Ishikawa (cell line): ENCODE data around the gene SNED1.

Experiments used
- CEBPB ChIP-seq: IDR thresholded peaks from 2 replicates; pipeline ENCODE4 v1.6.1; 2012
- CREB1 ChIP-seq: IDR thresholded peaks from 2 replicates; pipeline ENCODE4 v1.6.1; 2012; ENCODE audit warnings: low read depth
- EGR1 ChIP-seq: IDR thresholded peaks from 2 replicates; pipeline ENCODE4 v1.6.1; 2012
- EP300 ChIP-seq: IDR thresholded peaks from 2 replicates; pipeline ENCODE4 v1.6.1; 2012; ENCODE audit warnings: borderline replicate concordance
- FOXM1 ChIP-seq: IDR thresholded peaks from 2 replicates; pipeline ENCODE4 v1.6.1; 2012; ENCODE audit warnings: low read depth, borderline replicate concordance
- NFIC ChIP-seq: IDR thresholded peaks from 2 replicates; pipeline ENCODE4 v1.6.1; 2012
- RAD21 ChIP-seq: IDR thresholded peaks from 2 replicates; pipeline ENCODE4 v1.6.1; 2012; ENCODE audit warnings: low read depth
- TAF1 ChIP-seq: IDR thresholded peaks from 2 replicates; pipeline ENCODE4 v1.6.1; 2012; ENCODE audit warnings: low read depth, mild to moderate bottlenecking
- TCF12 ChIP-seq: IDR thresholded peaks from 2 replicates; pipeline ENCODE4 v1.6.1; 2012; ENCODE audit warnings: low read depth
- TEAD4 ChIP-seq: IDR thresholded peaks from 2 replicates; pipeline ENCODE4 v1.6.1; 2012
- YY1 ChIP-seq: IDR thresholded peaks from 2 replicates; pipeline ENCODE4 v1.6.1; 2012; ENCODE audit warnings: low read depth
- ZBTB7A ChIP-seq: IDR thresholded peaks from 2 replicates; pipeline ENCODE4 v1.6.1; 2012; ENCODE audit warnings: low read depth
- TF ChIP-seq, protein P1 (sequence below): IDR thresholded peaks from 2 replicates; pipeline ENCODE4 v1.6.1; 2012
- TF ChIP-seq, protein P2 (sequence below): IDR thresholded peaks from 2 replicates; pipeline ENCODE4 v1.6.1; 2012
- TF ChIP-seq, protein P3 (sequence below): IDR thresholded peaks from 2 replicates; pipeline ENCODE4 v1.6.1; 2012; ENCODE audit warnings: low read depth, mild to moderate bottlenecking

The SNED1 gene

GRCh38 chr2:241006412-241006811 lies 8.0 kb downstream of the SNED1 start:
- TF ChIP-seq, protein P1, sequence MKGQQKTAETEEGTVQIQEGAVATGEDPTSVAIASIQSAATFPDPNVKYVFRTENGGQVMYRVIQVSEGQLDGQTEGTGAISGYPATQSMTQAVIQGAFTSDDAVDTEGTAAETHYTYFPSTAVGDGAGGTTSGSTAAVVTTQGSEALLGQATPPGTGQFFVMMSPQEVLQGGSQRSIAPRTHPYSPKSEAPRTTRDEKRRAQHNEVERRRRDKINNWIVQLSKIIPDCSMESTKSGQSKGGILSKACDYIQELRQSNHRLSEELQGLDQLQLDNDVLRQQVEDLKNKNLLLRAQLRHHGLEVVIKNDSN = no peak
- TF ChIP-seq, protein P2, sequence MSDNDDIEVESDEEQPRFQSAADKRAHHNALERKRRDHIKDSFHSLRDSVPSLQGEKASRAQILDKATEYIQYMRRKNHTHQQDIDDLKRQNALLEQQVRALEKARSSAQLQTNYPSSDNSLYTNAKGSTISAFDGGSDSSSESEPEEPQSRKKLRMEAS = no peak
- TF ChIP-seq CREB1 (no peak), TEAD4 (no peak), EP300 (no peak), YY1 (no peak), TAF1 (no peak), EGR1 (no peak), RAD21 (no peak), NFIC (no peak), TCF12 (no peak), CEBPB (no peak), ZBTB7A (no peak)

DNA sequence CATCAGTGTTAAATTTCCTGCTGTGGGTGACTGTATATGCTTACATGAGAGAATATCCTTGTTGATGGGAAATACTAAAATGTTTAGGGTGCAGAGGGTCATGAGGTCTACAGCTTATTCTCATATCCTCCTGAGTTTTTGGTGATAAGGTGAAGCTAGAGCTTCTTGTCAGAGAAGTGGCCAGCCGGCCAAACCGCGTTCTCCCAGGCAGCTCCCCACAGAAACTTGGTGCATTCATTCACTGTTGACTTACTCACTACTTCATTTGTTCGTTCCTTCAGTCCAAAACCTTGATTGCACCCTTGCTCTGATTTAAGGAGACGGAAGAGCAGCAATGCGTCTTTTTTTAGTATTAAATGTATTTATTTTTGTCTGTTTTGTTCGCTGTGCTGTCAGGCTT lies 8.7 kb downstream of the SNED1 start:
- no peak for TF ChIP-seq TAF1
- no peak for TF ChIP-seq CREB1
- TF ChIP-seq EGR1 = no peak
- TF ChIP-seq TEAD4 = no peak
- TF ChIP-seq NFIC = no peak
- no peak for TF ChIP-seq ZBTB7A
- TF ChIP-seq TCF12 = no peak
- TF ChIP-seq, protein P1 = no peak
- TF ChIP-seq YY1 = no peak
- no peak for TF ChIP-seq EP300
- TF ChIP-seq, protein P2 = no peak
- no peak for TF ChIP-seq FOXM1
- TF ChIP-seq, protein P3, sequence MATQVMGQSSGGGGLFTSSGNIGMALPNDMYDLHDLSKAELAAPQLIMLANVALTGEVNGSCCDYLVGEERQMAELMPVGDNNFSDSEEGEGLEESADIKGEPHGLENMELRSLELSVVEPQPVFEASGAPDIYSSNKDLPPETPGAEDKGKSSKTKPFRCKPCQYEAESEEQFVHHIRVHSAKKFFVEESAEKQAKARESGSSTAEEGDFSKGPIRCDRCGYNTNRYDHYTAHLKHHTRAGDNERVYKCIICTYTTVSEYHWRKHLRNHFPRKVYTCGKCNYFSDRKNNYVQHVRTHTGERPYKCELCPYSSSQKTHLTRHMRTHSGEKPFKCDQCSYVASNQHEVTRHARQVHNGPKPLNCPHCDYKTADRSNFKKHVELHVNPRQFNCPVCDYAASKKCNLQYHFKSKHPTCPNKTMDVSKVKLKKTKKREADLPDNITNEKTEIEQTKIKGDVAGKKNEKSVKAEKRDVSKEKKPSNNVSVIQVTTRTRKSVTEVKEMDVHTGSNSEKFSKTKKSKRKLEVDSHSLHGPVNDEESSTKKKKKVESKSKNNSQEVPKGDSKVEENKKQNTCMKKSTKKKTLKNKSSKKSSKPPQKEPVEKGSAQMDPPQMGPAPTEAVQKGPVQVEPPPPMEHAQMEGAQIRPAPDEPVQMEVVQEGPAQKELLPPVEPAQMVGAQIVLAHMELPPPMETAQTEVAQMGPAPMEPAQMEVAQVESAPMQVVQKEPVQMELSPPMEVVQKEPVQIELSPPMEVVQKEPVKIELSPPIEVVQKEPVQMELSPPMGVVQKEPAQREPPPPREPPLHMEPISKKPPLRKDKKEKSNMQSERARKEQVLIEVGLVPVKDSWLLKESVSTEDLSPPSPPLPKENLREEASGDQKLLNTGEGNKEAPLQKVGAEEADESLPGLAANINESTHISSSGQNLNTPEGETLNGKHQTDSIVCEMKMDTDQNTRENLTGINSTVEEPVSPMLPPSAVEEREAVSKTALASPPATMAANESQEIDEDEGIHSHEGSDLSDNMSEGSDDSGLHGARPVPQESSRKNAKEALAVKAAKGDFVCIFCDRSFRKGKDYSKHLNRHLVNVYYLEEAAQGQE = no peak
- TF ChIP-seq RAD21 = no peak

DNA sequence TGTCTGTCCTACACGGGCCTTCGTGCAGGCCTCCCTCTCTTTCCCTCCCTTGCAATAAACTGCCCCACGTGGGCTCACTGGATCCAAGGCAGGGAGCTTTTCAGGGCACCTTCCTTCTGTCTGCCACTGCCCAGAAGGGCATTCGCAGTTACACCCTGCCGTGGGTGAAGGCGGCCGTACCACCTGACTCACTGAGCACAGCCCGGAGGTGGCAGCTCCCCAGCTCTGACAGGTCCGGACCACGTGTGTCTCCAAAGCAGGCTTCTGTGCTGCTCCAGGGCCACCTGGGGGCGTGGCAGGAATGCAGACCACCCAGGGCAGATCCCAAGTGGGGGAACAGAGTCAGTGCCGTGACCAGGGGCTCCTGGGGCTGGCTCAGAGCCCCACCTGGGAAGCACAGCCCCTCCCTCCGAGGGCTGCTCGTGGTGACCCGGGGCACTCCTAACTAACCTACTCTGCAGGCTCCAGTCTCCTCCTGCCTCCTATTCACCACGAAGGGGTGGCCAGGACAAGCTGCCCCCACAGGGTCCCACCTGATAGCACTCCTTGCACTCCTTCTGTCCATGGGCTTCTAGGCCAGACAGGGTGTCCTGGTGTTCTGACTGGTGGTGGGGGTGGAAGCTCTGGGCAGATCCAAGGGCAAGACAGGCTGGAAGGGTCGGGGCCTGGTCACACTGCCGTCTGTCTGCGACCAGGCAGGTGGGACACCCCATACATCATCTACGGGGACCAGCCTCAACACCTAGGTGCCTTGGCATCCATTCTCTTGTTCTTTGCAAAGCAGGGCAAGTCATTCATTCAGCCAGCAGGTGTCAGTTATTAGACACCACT lies 9.7 kb downstream of the SNED1 start:
- TF ChIP-seq TEAD4 (no peak), TCF12 (no peak), FOXM1 (no peak), EP300 (no peak), CEBPB (no peak), CREB1 (no peak), YY1 (no peak), TAF1 (no peak), ZBTB7A (no peak), EGR1 (no peak), RAD21 (no peak), NFIC (no peak)
- TF ChIP-seq, protein P3 = no peak
- TF ChIP-seq, protein P2 = no peak
- TF ChIP-seq, protein P1 = no peak

GRCh38 chr2:241008711-241009121 lies 10.3 kb downstream of the SNED1 start:
- TF ChIP-seq, protein P2 = no peak
- no peak for TF ChIP-seq ZBTB7A
- TF ChIP-seq, protein P3 = no peak
- no peak for TF ChIP-seq FOXM1
- no peak for TF ChIP-seq TCF12
- TF ChIP-seq EP300 = no peak
- TF ChIP-seq EGR1 = no peak
- TF ChIP-seq TAF1 = no peak
- no peak for TF ChIP-seq TEAD4
